NCI-H226 (cell line): ENCODE results near the gene AKR1A1.
"Not testable (repeated sequence)": the region's sequence is repeated elsewhere in the genome, so short reads cannot be mapped to it uniquely, and the experiment has no call there.

Experiments used
- DNase-seq: peaks from one replicate; pipeline ENCODE4 v3.0.0-alpha.2; 2015

Gene AKR1A1

DNA sequence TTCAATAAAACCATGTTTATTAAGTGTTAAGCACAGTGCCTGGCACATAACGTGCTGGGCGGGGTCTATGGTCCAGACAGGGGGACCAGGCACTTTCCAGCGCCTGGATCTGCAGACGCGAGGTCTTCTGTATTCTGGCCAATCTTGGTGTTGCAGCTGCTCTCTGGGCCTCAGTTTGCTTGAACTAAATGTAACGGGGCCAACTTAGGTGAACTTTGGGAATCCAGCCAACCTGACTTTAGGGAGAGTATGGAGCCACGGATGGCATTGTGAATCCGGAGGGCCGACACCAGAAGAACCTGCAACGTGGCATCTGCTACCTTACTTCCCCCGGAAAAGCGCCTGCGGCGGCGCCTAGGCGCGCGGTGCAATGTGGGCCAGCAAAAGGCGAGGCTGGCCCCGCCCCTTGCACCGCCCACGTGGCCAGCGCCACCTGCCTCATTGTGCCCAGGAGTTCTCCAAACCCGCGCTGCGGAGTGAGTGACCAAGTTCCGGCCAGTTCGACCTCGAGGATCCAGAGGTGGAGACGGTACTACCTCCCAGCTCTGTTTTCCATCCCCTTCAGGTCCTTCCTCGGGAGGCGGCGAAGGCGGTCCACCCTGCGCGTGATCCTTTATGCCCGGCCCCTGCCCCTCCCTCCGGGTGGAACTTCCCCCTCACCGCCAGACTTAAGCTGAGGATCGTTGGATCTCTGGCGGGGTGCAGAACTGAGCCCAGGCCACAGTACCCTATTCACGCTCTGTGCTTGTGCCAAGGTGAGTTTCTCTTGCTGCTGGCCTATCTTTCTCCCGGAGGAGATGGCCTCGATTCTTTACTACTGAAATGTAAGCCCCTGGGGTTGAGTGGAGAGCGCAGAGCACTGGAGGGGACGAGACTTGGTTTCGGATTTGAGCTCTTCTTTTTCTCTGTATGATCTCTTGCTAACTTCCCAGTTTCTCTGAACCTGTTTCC, at the start of gene AKR1A1:
TSS of gene AKR1A1 (plus strand) at position 426 of the 951 bp plus-strand sequence. CDS start 10,969 bp downstream, outside the sequence.
- DNase-seq, result peak; percentile 89

DNA sequence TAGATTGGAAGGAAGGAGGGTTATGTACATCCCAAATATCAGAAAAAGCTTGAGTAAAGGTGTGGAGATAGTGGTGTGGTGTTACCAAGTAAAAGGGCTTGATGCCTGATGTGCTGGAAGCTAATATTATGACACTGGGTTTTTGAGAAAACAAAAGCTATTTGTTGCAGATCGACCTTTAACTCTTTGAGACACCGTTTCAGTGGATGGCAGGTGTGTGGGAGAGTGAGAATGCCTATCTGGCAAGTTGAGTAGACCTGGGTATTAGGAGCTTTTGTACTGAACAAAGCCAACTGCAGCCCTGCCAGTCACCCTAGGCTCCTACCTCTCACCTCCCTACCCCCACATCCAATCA, 49.1 kb upstream of the AKR1A1 start:
- DNase-seq, result no peak

DNA sequence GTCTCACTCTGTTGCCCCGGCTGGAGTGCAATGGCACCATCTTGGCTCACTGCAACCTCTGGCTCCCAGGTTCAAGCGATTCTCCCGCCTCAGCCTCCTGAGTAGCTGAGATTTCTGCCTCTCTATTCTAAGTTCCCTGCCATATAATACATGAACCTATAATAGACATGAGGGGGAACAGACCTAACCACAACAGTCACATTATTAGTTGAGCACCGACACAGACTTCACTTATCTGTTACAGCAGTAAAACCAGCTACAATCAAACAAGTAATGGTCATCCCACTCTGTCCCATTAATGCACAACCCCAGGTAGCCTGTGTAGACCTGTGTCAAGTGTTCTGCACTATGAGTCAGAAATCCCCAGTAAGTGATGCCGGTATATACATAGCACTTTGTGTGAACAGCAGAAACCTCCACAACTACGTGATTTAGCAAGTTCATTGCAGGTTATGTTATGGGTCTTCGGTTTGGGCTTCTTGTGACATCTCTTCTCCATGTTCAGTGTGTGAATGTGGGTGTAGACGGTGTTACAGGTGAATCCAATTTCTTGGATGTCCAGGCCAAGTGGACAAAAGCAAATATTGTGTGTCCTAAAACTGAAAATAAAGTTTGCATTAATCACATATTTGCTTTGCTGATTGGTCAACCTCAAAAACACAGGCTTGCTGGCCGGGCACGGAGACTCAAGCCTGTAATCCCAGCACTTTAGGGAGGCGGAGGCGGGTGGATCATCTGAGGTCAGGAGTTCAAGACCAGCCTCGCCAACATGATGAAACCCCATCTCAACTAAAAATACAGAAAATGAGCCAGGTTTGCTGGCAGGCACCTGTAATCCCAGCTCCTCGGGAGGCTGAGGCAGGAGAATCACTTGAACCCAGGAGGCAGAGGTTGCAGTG, 46.9 kb upstream of the AKR1A1 start:
- DNase-seq, result no peak

DNA sequence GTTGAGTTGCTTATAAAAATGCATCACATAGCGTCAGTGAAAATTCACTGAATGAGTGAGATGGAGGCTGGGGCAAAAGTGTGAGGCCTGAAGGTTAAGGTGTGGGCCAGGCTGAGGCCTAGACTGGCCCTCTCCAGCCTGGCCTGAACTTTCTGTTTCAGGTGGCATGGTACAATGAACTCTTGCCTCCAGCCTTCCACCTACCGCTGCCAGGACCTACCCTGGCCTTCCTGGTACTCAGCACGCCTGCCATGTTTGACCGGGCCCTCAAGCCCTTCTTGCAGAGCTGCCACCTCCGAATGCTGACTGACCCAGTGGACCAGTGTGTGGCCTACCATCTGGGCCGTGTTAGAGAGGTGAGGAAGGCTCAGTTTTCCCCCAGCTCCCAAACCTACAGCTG, 43.4 kb upstream of the AKR1A1 start:
- DNase-seq, result no peak

DNA sequence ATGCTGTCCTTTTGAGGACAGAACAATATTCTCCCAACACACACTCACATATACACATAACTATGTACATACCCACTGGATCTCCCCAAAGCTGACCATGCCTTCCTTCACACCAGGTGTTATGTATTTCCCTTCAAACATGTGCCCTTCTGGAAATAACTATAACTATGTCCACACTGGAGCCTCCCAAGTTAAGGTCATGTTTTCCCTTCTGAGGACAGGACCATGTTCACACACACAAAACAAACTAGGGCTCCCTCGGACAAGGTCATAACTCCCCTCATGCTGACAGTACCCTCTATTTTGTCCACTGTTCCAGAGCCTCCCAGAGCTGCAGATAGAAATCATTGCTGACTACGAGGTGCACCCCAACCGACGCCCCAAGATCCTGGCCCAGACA, 42.7 kb upstream of the AKR1A1 start:
- DNase-seq, result no peak

DNA sequence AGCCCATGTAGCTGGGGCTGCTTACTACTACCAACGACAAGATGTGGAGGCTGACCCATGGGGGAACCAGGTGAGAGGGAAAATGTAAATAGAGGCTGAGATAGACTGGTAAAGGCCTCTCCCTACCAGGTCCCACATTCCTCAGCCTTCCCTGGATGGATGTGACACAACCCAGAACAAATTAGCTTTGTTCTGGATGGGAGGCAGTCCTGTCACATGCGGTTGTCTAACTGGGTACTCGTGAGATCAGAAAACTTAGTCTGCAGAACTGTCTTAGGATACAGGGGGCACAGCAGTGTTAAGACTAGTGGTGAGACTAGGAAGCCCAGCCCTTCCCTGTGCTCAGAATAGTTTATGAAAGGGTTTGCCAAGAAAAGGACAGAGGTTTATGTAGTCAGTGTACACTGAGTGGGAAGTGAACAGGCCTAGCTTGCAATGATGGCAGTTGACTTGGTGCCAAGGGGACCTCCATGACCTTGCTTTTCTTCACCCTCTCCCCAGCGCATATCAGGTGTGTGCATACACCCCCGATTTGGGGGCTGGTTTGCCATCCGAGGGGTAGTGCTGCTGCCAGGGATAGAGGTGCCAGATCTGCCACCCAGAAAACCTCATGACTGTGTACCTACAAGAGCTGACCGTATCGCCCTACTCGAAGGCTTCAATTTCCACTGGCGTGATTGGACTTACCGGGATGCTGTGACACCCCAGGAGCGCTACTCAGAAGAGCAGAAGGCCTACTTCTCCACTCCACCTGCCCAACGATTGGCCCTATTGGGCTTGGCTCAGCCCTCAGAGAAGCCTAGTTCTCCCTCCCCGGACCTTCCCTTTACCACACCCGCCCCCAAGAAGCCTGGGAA, 42.1 kb upstream of the AKR1A1 start:
- DNase-seq, result no peak

DNA sequence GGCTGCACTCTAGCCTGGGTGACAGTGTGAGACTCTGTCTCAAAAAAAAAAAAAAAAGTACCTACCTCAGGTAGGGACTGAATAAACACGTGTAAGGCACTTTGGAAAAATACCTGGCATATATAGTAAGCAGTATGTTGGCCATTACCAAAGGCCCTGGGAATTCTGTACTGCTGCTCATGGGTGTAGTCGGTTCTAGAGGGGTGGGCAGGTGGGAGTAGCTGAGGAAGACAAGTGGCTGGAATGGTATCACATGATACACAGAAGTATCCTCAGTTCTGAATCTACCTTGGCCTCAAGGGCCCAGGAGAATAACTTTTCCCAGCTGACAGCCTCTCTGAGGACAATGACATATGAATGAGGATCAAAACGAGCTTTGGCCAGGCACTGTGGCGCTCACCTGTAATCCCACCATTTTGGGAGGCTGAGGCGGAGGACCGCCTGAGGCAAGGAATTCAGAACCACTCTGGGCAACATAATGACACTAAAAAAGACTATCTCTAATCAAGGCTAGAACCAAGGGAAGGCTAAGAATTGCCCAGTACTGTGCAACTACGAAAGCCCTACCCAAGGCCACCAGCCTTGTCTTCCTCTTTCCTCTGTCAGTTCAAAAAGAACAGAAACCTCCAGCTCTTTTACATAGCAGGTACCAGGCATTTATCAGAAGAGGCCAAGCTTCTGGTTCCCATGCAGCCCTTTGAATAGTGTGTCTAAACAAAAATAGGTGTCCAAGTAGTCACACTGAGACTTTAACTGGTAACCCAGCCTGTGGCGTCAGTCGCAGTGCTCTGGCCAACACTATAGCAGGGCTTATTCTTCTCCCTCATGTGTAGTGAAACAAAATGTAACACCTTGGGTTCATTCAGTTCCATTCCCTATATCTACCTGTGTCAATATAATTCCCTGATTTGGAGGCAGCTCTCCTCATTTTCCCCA, 40.3 kb upstream of the AKR1A1 start:
- DNase-seq, result no peak

DNA sequence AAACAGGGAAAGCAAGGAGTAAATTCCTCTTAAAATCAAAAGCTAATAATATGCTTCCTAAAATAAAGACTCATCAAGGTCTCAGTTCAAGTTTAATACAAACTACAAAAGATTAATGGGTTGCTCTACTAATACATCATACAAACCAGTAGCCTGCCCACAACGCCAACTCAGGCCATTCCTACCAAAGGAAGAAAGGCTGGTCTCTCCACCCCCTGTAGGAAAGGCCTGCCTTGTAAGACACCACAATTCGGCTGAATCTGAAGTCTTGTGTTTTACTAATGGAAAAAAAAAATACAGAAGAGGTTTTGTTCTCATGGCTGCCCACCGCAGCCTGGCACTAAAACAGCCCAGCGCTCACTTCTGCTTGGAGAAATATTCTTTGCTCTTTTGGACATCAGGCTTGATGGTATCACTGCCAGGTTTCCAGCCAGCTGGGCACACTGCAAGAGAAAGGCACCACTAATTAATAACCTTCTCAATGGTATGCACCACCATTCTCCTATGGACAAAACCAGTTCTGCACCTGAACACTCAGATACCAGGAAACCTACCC, 39.6 kb upstream of the AKR1A1 start:
- no peak for DNase-seq

DNA sequence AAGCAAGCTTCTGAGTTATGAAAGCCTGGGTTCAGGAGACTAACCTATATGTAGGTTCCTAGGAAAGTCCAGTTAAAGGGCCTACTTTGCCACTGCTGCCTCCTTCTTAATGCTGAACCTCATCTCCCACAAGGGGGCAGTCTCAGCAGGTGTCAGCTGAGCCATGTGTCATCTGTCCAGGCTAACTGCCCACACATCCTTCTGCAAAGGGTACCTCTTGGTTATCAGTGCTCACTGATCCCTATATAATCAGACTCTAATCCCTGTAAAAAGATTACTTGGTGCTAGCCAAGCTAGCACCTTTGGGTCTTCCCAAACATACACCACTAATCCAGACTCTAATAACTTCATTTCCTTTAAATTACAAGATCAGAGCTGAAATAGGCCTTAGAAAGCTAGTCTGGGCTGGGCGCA, 38.0 kb upstream of the AKR1A1 start:
- DNase-seq, result peak; percentile 45

DNA sequence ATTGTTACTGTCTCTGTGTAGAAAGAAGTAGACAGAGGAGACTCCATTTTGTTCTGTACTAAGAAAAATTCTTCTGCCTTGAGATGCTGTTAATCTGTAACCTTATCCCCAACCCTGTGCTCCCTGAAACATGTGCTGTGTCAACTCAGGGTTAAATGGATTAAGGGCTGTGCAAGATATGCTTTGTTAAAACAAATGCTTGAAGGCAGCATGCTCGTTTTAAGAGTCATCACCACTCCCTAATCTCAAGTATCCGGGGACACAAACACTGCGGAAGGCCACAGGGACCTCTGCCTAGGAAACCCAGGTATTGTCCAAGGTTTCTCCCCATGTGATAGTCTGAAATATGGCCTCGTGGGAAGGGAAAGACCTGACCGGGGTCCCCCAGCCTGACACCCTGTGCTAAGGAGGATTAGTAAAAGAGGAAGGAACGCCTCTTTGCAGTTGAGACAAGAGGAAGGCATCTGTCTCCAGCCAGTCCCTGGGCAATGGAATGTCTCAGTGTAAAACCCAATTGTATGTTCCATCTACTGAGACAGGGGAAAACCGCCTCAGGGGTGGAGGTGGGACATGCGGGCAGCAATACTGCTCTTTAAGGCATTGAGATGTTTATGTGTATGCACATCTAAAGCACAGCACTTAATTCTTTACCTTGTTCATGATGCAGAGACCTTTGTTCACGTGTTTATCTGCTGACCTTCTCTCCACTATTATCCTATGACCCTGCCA, 36.9 kb upstream of the AKR1A1 start:
- not testable (repeated sequence) for DNase-seq

DNA sequence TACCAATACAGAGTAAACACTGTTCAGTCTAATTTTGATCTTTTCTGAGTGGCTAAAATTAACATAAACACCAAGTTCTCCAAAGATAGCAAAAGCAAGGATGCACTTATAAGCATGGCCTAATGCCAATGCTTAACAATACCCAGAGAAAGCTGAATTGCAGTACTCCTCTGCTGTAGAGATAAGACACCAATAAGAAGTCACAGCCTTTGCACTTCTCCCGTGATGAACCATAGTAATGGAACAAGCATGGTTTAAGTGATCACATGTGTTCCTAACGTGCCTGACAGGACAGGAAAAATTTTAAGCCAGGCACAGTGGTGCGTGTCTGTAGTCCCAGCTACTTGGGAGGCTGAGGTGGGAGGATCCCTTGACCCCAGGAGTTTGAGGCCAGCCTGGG, 34.6 kb upstream of the AKR1A1 start:
- no peak for DNase-seq

DNA sequence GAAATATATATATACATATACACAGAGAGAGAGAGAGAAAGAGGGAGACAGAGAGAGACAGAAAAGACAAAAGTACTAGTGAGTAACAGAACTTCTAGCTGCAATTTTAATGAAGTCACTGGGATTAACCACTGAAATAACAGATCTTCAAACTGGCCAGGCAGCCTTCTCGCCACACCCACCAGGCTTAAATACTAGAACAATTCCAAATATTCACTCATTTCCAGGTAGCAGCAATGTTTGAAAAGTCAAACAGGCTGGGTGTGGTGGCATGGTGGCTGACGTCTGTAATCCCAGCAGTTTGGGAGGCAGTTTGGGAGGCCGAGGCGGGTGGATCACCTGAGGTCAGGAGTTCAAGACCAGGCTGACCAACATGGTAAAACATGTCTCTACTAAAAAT, 34.2 kb upstream of the AKR1A1 start:
- no peak for DNase-seq

DNA sequence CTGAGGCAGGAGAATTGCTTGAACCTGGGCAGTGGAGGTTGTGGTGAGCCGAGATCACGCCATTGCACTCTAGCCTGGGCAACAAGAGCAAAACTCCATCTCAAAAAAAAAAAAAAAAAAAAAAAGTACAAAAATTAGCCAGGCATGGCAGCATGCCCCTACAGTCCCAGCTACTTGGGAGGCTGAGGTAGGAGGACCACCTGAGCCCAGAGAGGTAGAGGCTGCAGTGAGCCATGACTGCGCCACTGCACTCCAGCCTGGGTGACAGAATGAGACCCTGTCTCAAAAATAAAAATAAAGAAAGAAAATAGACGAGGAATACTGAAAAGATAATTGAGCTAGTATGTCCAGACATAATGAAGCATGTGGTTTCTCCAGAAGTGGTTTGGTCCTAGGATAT, 32.3 kb upstream of the AKR1A1 start:
- DNase-seq, result not testable (repeated sequence)

DNA sequence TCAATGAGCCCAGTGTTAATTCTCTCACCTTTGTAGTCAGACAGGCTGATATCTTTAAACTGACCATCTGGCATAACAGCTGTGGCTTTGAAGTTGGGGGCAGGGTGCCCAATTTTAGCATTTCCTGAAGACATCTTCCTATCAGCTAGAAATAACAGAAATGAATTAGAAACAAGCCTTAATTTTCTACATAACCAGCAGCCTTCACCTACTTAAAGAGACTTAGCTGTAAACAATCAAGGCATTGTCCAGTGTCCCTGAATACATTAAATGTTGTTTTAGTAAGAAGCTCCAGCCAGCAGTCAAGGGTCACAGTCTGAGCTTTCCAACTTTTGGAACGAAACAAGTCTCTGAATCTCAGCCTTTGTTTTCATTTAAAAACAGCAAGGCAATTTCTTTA, 31.7 kb upstream of the AKR1A1 start:
- no peak for DNase-seq

DNA sequence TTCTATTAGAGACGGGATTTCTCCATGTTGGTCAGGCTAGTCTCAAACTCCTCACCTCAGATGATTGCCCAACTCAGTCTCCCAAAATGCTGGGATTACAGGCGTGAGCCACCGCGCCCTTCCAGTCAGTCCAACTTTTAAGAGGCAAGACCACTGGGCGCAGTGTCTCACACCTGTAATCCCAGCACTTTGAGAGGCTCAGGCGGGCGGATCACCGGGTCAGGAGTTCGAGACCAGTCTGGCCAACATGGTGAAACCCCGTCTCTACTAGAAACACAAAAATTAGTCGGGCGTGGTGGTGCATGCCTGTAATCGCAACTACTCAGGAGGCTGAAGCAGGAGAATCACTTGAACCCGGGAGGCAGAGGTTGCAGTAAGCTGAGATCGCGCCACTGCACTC, 30.9 kb upstream of the AKR1A1 start:
- DNase-seq, result not testable (repeated sequence)

DNA sequence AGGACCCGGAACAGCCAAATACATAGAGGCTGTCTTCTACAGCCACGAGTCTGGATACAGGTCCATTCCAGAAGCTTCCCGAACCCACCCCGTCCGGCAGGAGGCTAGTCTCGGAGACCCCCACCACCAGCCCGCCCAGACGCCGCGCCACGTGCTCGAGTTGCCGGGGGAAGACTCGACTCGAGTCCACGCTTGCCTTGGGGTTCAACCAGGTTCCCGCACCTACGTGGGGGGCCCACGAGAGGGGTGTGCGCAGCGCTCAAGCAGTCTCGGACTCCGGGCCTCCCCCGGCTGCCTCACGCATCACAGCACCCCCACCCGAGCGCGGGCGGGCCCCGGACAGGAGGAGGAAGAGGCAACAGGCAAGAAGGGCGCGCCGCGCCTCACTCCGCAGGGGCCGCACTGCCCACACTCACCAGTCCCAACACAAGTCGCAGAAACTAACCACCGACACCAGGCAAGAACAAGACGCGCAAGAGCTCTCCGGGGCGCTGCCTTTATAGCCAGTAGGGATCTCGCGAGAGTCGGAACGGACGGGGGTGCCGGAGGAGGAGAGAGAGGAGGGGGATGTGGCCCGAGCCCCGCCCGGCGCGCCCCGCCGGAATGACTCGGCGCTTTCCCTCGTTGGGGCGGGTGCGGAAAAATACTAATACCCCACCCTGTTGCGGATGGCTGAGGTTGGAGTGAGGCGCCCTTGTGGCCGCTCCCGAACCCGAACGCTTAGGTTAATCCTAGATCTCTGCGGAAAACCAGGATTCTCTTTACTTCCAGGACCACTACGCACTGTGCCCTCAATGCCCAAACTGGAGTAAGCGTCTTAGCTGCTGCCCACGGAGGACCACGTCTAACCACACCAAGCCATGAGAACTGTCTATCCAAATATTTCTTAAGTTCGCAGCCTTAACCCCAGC, 29.0 kb upstream of the AKR1A1 start, which contains the start of gene PRDX1:
TSS of gene PRDX1 (minus strand) at position 472 of the 911 bp plus-strand sequence. CDS start 2,841 bp downstream, outside the sequence.
- DNase-seq, result peak; percentile 86

DNA sequence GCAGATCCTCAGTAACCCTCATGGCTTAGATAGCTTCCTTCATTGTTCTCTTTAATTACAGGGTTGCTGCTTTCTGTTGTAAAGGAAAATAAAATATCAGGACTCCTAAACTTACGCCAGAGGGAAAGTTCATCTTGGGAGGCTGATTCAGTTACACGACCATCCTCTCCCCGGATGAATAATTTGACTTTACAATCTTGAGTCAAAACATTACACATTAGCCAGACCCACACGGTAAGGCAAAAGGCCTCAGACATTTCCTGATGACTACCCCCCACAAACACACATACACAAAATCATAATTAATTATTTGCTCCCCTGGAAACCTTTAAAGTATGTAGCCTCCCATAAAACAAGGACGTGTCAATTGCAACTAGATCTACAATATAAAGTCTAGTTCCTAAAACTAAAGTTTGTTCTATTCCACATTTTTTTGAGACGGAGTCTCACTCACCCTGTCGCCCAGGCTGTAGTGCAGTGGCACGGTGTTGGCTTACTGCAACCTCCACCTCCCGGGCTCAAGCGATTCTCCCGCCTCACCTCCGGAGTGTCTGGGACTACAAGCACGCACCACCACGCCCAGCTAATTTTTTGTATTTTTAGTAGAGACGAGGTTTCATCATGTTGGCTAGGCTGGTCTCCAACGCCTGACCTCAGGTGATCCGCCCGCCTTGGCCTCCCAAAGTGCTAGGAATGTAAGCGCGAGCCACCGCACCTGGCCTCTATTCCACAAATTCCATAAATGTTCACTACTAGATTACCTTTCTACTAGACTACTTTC, 28.1 kb upstream of the AKR1A1 start:
- DNase-seq, result no peak

DNA sequence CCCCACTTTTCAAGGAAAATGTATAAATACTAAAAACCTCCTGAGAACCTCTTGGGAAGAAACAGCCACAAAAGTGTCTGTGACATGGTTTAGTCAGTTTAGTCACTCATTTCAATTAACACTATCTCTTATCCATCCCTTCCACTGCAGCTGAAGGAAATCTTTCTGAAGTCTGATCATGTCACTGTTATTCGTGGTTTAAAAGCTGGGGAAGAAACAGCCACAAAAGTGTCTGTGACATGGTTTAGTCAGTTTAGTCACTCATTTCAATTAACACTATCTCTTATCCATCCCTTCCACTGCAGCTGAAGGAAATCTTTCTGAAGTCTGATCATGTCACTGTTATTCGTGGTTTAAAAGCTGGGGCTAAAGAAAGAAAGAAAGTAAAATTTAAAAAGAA, 27.1 kb upstream of the AKR1A1 start:
- DNase-seq, result not testable (repeated sequence)
